NCI-H82 treated with DMSO at 0.1 percent for 48 hours (cell line): ENCODE results near the gene ZSCAN22.
"Not testable (repeated sequence)": the region's sequence is repeated elsewhere in the genome, so short reads cannot be mapped to it uniquely, and the experiment has no call there.

Source experiments
- DNase-seq: peaks from one replicate; lab custom pipeline; 2025; ENCODE audit not compliant: unreplicated experiment; lab: John Stamatoyannopoulos, UW

The ZSCAN22 gene

GRCh38 chr19:58326914-58327726, at the start of gene ZSCAN22:
ZSCAN22 (plus strand) TSS chr19:58326994; CDS start chr19:58334803, 7,809 bp downstream.
- DNase-seq = peak; percentile 87

GRCh38 chr19:58277197-58277596, 49.6 kb upstream of the ZSCAN22 start:
- DNase-seq = no peak

GRCh38 chr19:58277748-58278540, 48.9 kb upstream of the ZSCAN22 start:
- DNase-seq = no peak

- peak; percentile 97 for DNase-seq
Observed at GRCh38 chr19:58278541-58279041, 48.2 kb upstream of the ZSCAN22 start, which contains the start of gene ZNF8. ZNF8 (plus strand) TSS chr19:58278955; CDS start chr19:58279082, 127 bp downstream.

- peak; percentile 20 for DNase-seq
Observed at GRCh38 chr19:58279042-58279924, 47.5 kb upstream of the ZSCAN22 start.

- no peak for DNase-seq
Observed at GRCh38 chr19:58279925-58280316, 46.9 kb upstream of the ZSCAN22 start.

- no peak for DNase-seq
Observed at GRCh38 chr19:58284199-58284598, 42.6 kb upstream of the ZSCAN22 start.

GRCh38 chr19:58291943-58292342, 34.9 kb upstream of the ZSCAN22 start:
- DNase-seq = no peak

- no peak for DNase-seq
Observed at GRCh38 chr19:58294743-58295374, 31.9 kb upstream of the ZSCAN22 start.

GRCh38 chr19:58296104-58296503, 30.7 kb upstream of the ZSCAN22 start:
- no peak for DNase-seq

- no peak for DNase-seq
Observed at GRCh38 chr19:58300620-58301019, 26.2 kb upstream of the ZSCAN22 start.

- DNase-seq = no peak
Observed at GRCh38 chr19:58304255-58304654, 22.5 kb upstream of the ZSCAN22 start.

- DNase-seq = no peak
Observed at GRCh38 chr19:58304748-58305064, 22.1 kb upstream of the ZSCAN22 start.

- DNase-seq = peak; percentile 90
Observed at GRCh38 chr19:58305065-58305931, 21.5 kb upstream of the ZSCAN22 start, which contains the start of gene ERVK3-1. ERVK3-1 (plus strand) TSS chr19:58305377; CDS start chr19:58312169, 6,792 bp downstream.

GRCh38 chr19:58305932-58306323, 20.9 kb upstream of the ZSCAN22 start:
- DNase-seq = no peak

- DNase-seq = no peak
Observed at GRCh38 chr19:58307736-58308135, 19.1 kb upstream of the ZSCAN22 start.

- DNase-seq = not testable (repeated sequence)
Observed at GRCh38 chr19:58310685-58311084, 16.1 kb upstream of the ZSCAN22 start.

GRCh38 chr19:58311345-58311865, 15.4 kb upstream of the ZSCAN22 start:
- DNase-seq = no peak

GRCh38 chr19:58315580-58315979, 11.2 kb upstream of the ZSCAN22 start:
- no peak for DNase-seq
